ENCODE data around the gene NAB1.
"Not testable (repeated sequence)": the region's sequence is repeated elsewhere in the genome, so short reads cannot be mapped to it uniquely, and the experiment has no call there.

Gene NAB1

GRCh38 chr2:190649035-190649797 lies at the start of gene NAB1:
TSS of gene NAB1 (plus strand) at chr2:190649083. CDS start at chr2:190659177, 10,094 bp downstream.
- peak; percentile 35 to 75 (median 69) for DNase-seq

- no peak for DNase-seq
These were observed 49.2 kb upstream of the NAB1 start for GRCh38 chr2:190599546-190600220.

- DNase-seq, result no peak
These were observed 48.4 kb upstream of the NAB1 start for GRCh38 chr2:190600293-190601103.

GRCh38 chr2:190603374-190603773 lies 45.5 kb upstream of the NAB1 start:
- no peak for DNase-seq

- no peak for DNase-seq
These were observed 41.8 kb upstream of the NAB1 start for GRCh38 chr2:190607014-190607597.

GRCh38 chr2:190607657-190608357 lies 41.1 kb upstream of the NAB1 start:
- DNase-seq, result no peak

- DNase-seq, result not testable (repeated sequence)
These were observed 40.0 kb upstream of the NAB1 start for GRCh38 chr2:190608863-190609262.

- DNase-seq, result not testable (repeated sequence)
These were observed 39.5 kb upstream of the NAB1 start for GRCh38 chr2:190609397-190609796.

- not testable (repeated sequence) for DNase-seq
These were observed 38.4 kb upstream of the NAB1 start for GRCh38 chr2:190610528-190610927.

- DNase-seq, result no peak
These were observed 33.2 kb upstream of the NAB1 start for GRCh38 chr2:190615555-190616200.

GRCh38 chr2:190618030-190618429 lies 30.9 kb upstream of the NAB1 start:
- DNase-seq, result no peak

- DNase-seq, result no peak
These were observed 23.2 kb upstream of the NAB1 start for GRCh38 chr2:190625691-190626090.

GRCh38 chr2:190626641-190627210 lies 22.2 kb upstream of the NAB1 start:
- no peak for DNase-seq

- DNase-seq, result peak in 3 of 6 experiments; percentile 32 to 57 (median 32)
These were observed 21.2 kb upstream of the NAB1 start for GRCh38 chr2:190627448-190628412.

- no peak for DNase-seq
These were observed 20.1 kb upstream of the NAB1 start for GRCh38 chr2:190628591-190629319.

GRCh38 chr2:190634381-190634780 lies 14.5 kb upstream of the NAB1 start:
- no peak for DNase-seq

GRCh38 chr2:190635781-190636180 lies 13.1 kb upstream of the NAB1 start:
- DNase-seq, result no peak

GRCh38 chr2:190636361-190636760 lies 12.5 kb upstream of the NAB1 start:
- DNase-seq, result no peak

- DNase-seq, result no peak
These were observed 11.6 kb upstream of the NAB1 start for GRCh38 chr2:190637281-190637734.

Measured in stimulated activated naive CD4-positive, alpha-beta T cell (primary cell).